ENCODE measurements around the gene DKC1.
A peak's percentile ranks its signal among the peaks of the same experiment; 100 is the strongest.

Gene DKC1

DNA sequence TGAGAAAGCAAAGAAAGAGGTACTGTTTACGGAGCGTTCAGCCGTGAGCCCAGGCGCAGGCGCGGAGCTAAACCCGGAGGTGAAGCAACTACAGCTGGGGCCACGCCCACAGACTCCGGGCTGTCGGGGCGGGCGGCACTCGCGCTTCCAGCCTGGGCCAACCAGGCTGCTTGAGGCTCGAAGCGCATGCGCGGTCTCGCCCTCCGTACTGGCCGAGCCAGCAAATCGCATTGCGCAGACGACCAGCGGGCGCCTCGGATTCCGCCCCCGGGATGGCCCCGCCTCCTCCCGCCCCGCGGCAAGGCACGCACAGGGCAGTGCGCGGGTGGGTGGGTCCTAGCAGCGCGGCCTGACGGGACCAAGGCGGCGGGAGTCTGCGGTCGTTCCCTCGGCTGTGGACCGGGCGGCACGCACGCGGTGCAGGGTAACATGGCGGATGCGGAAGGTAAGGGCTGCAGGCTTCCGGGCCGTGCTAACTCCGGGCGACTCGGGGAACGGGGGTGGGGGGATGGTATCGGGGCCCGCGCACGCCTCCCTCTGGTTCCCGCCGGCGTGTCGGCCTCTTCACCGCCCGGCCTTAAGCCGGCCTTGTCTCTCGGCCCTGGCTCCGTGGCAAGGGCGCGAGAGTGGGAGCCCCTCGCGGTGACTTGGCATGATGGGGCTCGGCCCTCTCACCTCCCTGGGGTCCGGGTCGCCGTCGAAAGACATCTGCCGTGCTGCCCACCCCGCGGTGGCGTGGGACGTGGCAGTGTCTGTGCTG, at the start of gene DKC1:
TSS of gene DKC1 (plus strand) at position 328 of the 760 bp plus-strand sequence. CDS start at position 430, 102 bp downstream.
- DNase-seq, result peak; percentile 97

GRCh38 chrX:154714925-154715324, 47.7 kb upstream of the DKC1 start:
- no peak for DNase-seq

- no peak for DNase-seq
These were observed 46.8 kb upstream of the DKC1 start for GRCh38 chrX:154715825-154716224.

GRCh38 chrX:154717824-154718223, 44.8 kb upstream of the DKC1 start:
- no peak for DNase-seq

GRCh38 chrX:154718616-154719015, 44.0 kb upstream of the DKC1 start:
- DNase-seq, result no peak

DNA sequence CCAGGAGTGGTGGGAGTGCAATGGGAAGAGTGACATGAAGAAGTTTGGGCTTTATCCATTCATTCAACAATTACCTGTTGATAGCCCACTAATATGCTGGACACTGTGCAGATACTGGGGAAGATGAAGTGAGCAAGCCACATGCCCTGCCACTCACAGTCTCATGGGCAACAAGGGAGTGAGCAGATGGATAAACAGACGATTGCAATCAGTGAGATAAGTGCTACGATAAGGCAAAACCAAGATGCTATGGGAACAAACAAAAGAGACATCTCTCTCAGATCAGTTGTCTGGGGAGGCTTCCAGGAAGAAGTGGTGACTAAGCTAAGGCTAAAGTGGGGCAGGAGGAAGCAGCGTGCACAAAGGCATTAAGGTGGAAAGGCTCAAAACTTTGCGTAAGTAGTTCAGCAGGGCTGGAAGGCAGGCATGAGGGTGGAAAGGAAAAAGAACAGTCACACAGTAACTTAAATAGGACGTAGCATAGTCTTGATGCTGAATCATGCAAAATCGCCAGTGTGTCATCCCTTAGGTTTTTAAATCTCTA, 43.5 kb upstream of the DKC1 start:
- peak; percentile 63 for DNase-seq

GRCh38 chrX:154720067-154720466, 42.6 kb upstream of the DKC1 start:
- no peak for DNase-seq

GRCh38 chrX:154721155-154721554, 41.5 kb upstream of the DKC1 start:
- DNase-seq, result no peak

- no peak for DNase-seq
These were observed 37.5 kb upstream of the DKC1 start for GRCh38 chrX:154724993-154725756.

DNA sequence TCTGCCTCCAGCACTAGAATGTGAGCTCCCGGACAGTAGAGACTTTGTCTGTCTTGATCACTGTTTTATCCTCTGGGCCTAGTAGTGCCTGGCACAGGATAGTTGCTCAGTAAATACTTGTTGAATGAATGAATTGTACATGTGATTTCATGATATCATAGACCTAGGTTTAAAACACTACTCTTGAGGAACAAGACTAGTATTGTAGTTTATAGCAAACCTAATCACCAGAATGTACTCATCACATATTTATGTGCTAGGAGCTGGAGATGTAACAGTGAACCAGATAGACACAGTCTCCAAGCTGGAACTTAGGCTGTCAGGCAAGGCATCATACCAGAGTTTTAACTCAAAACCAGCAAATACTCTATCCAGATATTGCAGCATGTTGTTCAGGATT, 35.2 kb upstream of the DKC1 start:
- no peak for DNase-seq

GRCh38 chrX:154727871-154728270, 34.8 kb upstream of the DKC1 start:
- DNase-seq, result no peak

DNA sequence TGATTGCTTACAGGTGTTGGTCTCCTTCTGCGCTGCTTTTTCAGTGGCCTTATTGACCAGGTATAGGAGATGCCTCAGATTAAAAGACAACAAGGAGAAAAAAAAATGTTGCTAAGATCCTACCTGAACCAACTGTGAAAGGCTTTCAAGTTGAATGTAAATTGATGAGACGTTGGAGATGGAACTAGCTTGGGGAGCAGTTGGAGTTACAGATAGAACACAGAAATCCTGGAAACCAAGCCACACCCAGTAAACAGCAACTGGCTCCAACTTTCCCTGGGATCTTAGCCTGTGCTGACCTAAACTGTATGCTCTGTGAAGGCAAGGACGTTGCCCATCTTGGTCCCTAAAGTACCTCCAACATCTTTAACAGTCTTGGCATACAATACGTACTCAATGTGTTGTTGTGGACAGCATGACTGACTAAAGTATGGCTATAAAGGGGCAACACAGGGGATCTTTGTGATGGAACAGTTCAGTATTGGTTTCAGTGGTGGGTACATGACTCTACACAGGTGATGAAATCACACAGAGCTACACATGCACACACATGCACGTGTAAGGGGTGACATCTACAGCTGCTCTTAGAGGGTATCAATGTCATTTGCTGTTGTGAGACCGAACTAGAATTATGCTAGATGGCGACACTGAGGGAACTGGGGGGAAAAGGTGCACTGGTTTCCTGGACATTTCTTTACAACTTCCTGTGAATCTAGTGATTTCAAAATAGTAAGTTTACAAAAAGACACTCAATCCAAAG, 34.1 kb upstream of the DKC1 start:
- DNase-seq, result no peak

DNA sequence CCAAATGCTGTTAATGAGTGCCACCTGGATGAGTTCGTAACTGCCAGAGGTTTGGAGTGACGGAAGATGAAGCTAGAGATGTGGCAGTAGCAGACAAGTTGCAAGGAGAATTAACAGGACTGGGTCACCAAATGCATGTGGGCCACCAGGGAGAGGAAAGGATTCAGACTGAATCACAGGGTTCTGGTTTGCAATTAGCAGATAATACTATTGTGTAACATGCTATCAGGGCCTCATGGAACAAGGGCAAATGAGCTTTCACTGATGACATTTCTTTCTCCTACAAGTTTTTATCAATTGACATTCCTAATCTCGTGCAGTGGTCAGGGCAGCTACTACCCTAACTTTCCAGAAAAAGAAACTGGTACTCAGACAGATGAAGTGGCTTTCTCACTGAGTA, 33.2 kb upstream of the DKC1 start:
- DNase-seq, result no peak

- DNase-seq, result no peak
These were observed 32.3 kb upstream of the DKC1 start for GRCh38 chrX:154730253-154730891.

DNA sequence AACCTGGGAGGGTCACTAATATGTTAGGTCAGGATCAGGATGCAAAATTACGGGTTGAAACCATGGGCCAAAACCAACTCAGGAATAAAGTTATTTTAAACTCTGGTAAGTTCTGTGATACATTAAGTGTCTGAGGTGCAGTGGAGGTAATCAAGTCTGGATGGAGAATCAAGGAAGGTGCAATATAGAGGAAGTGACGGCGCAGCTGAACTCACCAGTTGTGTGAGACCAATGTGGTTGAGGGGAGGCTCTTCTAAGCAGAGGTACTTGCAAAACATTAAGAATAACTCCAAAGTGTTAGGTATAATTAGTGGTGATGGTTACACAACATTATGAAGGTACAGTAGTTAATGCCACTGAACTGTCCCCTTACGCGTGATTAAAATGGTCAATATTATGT, 31.5 kb upstream of the DKC1 start:
- peak; percentile 17 for DNase-seq

DNA sequence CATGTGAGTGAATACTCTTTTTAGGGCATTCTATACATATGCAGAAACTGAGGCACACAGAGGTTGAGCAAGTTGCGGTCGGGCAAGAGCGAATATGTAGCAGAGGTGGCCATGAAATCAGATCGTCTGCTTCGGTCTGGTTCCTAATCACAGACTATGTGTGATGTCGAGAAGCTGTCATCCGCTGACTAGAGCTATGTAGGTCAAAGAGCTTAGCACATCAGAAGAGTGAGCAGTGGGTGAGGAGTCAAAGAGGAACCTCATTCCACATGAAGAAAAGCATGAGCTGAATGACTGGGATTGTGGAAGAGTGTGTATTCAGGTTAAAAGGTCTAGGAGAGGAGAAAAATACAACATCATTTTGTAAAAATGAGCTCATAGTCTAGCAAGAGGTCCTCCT, 30.8 kb upstream of the DKC1 start:
- no peak for DNase-seq

DNA sequence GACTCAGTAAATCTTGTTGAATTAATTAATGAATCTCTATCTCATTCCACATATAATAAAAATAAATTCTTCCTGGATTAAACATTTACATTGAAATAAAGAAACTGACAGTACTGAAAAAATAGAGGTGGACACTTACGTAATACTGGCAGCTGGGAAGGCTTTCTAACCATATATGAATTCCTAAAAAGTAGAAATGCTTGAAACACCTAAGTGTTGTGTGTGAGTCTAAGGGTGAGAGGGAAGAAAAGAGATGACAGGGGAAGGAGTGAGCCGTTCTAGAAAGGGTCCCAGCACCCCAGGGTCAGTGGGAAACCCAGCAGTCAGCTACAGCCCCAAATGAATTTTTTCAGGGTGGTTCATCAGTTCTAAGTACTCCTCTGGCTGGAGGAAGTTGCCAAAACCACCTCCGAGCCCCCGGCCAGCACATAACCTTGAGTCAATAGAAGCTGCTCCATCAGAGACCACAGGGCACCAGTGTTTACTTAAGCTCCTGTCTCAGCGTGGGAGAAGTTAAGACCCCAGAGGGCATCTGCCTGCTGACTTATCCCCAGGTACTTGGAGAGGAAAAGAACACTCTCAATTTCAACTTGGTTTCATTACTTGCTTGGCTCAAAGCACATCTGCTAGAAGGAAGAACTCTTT, 30.1 kb upstream of the DKC1 start:
- DNase-seq, result no peak

- DNase-seq, result no peak
These were observed 29.6 kb upstream of the DKC1 start for GRCh38 chrX:154733066-154733425.

- DNase-seq, result peak; percentile 46
These were observed 28.4 kb upstream of the DKC1 start for GRCh38 chrX:154734061-154734781.

DNA sequence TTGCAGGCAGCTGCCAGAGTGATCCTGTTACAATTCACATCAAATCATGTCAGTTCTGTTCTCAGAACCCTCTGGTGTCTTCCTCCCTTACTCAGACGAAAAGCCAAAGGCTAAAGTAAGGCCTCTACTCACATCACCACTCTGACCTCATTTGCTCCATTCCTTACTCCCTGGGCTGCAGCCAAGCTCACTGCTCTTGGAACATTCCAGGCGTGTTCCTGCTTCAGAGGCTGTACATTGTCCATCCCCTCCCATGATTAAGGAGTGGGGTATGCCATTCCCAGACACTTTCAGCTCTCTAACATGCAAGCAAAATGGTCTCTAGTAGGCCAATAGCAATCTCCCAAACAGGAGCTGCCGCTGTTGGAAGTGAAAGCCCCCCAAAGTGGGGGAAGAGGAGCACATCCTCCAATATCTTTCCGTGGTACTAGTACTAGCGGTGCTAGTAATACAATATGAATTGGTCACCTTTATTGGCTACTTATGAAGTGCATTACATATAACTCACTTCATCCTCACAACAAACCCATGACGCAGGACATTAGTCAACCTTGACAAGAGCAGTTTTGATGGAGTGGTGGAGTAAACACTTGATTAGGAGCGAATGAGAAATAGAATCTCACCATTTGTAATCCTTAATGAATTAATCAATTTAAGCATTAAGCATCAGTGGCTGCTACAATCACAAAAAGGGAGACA, 26.8 kb upstream of the DKC1 start:
- no peak for DNase-seq

DNA sequence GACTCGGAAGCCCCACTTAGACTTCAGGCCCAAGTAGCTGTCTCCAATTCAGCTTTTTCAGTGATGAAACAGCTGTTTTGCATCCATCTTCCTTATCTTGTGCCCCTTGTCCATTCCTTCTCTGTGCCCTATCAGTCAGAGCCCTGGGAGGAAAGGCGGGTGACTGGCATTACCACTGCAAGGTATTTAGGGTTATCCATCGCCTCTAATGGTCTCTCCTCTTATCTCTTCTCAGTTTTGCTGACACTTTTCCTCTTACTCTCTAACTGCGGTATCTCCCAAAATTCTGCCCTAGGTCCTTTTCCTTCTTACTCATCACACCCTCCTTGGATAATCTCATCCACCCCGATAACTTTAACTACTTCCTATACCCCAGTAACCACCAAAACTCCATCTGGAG, 25.5 kb upstream of the DKC1 start:
- no peak for DNase-seq

Measured in CD4-positive, alpha-beta T cell treated with Interferon gamma for 1 hour (primary cell).